GM21619 (cell line): ENCODE results near the gene PMP22.

Experiments used
- ATAC-seq: cut with Tn5 transposase; IDR thresholded peaks from one replicate; pipeline ENCODE4 v1.9.1; 2021; ENCODE audit not compliant: unreplicated experiment

Gene PMP22

DNA sequence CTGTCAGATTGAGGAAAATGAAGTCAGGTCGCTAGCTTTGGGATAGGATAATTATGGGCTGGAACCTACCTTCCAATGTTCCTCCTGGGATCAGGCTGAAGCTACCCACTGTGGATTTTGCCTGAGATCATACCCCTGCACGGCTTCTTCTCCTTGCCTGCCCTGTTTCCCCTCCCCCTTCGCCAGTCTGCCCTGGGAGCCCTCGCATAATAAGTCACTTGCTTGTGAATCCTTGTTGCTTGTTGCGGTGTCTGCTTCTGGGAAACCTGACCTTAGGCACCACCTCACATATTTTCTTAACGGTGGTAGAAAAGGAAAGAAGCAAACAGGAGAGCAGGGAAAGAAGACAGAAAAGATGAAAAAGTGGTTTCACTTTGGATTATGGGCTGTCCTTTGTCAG, 13.3 kb upstream of the PMP22 start:
- ATAC-seq: no peak

DNA sequence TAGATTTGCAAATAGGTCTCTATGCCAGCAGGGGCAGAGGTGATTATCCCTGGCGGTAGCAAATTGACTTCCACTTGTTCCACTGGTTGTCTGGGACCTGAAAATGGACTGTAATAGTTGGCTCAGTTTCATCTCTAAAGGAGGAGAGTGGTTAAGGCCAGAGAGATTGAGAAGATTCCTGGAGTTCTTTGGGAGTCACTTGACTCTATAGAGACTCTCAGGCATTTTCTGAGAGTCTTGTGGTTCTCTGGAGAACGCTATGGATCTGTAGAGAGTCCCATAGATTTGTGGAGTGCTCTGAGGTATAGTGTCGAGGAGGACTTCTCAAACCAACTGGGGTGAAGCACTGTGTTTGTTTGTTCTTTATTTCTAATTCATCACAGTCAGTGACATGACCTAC, 8.9 kb upstream of the PMP22 start:
- ATAC-seq: no peak

DNA sequence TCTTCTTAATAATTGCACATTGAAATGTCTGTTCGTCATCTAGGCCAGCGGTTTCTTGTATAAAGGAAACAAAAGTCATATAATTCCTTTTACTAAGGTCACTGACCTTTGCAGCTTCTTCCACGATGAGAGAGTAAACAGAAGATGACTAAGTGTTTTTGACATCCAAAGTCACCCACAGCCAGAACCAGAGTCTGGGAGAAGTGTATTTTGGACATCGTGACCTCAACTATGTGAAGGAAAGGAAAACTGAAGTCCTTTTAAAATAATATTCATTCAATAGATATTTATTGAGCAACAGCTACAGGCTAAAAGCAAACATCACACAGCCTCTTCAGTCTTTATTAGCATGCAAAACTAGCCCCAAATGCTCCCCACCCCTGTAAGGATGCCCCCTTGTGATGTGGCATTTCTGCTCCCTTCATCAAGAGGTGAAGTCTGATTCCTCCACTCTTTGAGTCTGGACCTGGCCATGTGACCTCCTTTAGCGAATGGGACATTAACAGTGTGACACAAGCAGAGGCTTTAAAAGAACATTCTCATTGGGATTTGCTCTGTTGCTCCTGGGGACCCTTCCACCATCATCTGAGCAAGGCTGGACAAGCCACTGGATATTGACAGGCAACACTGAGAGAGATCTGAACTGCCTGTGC, 8.1 kb upstream of the PMP22 start:
- no peak for ATAC-seq

DNA sequence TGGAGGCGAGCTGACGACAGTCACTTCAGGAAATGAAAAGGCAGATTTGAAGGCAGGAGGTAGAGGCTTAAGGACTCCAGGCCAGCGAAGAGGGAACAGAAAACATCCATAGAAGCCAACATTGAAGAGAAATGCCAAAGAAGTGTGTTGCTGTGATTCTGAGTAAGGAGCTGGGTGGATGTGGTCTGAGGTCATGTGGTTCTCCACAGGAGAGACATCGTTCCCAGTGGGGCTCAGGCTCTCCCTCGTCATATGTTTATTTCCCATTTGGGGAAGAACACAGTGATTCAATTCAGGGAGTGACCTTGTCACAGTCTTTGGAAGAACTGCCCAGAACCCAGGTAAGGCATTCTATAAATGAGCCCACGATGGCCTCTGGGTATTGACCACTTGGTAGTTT, 6.6 kb upstream of the PMP22 start:
- no peak for ATAC-seq

DNA sequence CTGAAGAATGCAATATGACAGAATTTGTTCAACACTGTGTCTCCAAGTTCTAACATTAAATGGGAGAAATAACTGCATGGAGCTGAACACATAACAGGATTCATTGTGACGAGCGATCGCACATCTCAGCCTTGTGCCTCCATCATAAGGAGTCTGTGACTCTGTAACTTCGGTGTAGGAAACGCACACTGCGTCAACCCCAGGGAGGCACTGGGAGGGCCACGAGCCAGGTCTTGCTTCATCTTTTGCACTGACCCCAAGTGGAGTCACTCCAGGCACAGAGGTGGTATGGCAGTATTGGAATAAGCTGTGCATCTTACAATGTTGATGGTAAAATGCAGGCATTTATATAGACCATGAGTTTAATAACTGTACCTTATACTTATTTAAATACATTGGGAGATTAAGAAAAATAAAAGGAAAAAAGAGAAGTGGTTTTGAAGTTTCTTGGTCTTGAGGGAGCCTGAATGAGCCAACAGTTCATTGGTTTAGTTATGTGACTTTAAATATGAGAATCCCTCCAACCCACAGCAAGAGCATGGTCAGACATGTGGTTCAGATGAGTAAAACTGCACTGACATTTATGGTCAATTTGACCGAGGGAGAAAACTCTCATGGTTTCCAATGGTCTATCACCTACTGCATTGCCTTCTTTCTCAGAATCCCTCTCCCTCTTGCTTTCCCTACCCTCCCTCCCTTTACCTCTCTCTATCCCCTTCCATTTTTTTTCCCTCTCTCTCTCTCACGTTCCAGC, 5.7 kb upstream of the PMP22 start:
- ATAC-seq: no peak

DNA sequence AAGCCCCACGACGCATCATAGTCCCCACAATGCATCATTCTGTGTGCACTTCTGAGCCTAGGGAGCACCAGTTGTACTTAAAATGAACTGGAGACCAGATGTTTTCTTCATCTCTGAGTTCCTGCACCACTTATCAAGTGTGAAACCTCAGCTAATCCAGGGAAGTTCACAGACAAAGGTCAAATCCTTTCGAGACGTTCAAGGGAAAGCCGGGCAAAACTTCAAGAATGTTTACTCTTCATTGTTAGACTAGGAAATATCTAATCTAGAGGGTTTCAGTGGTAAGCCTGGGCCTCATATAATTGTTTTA, 4.6 kb upstream of the PMP22 start:
- ATAC-seq: no peak

DNA sequence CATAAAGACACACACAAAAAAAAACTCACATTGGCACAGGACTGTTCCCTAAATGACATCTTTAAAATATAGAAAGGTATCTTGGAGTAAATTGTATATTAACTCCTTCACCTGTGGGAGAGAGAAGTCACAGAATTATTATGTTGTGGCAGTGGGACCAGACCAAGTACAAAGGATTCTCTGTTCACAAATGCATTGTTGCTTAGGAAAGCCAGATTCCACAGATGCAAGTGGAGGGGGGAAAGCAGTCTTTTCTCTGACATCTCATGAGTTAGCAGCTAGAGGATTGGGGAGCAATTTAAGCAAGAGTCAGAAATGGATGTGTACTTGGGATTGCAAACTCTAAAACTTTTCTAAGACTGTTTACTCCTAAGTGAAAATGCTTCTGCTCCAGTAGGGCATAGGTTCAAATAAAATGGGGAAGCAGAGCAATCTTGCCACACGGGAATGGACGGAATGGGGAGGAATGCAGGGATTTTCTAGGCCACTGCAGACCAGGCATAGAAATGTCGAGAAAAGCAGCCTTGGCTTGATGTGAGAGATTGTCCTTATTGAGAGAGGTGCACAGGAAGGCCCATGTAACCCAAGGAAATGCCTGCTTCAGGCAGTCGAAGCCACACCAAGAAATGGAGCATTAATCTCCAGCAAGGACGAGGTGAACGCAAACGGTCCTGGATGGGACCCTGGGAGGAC, 4.1 kb upstream of the PMP22 start:
- ATAC-seq: no peak

DNA sequence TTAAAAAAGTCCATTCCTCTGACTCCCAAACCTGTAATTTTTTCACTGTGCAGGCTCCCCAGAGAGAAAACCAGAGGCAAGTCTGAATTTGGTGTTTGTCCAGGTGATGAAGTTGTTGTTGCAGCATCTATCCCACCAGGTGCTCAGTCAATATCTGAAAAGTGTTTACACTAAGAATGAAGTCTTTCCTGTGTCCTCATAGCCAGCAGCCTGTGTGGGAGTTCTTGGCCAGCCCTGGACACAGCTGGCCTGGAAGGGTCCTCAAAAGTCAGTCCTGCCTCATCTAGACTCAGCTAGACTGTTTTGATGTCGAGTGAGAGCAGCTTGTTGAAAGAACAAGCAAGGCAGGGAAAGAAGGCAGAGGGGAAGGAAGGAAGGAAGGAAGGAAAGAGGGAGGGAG, 3.3 kb upstream of the PMP22 start:
- ATAC-seq: no peak

DNA sequence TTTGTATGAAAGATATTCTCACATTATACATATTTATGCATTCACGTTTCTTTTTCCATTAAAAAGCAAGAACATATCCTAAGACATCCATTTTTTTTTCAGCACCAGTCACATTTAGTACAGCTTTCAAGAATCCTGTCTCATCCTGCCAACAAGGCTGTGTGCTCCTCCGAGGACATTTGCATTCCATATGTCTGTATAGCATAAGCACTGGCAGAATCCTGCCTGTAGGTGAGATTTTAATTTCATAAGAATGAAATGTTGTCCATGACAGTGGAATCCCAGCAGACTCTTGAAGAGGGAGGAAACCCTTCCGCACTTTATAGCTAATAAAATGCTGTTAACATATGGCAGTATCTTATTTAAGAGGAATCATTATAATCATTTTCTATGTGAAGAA, 2.9 kb upstream of the PMP22 start:
- ATAC-seq: no peak

DNA sequence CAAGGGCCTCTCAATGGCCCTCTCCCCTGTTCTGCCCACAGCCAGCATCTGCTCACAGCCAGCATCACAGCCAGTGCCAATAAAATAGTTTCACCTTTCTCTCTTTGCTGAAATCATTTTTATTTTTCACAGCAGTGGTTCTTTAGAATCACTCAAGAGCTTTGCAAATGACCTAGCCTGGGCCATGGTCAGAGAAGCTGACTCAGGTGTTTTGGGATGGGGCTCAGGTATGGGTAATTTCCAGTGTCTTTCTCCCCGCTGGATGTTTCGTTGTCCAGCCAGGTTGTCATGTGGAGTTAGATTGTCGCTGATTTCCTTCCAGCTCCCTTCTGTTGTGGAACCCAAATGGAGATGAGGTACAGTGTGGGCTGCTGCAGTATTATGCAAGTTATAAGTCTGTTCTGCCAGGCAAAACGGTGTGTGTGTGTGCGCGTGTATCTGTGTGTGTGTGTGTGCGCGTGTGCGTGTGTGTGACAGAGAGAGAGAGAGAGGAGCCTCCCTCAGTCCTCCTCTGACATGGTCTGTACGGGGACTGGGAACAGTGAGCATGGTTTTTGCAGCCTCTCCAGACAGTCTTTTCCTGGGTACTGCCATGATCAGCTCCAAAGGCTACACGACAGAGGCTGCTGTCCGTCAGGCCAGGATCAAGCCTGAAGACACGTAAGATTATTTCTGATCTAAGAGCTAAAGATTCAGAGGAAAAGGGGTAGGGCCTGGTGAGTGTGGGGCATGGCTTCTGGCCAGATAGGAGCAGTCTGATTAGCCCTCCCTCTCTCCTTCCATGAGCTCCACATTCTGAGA, 1.4 kb upstream of the PMP22 start:
- no peak for ATAC-seq

DNA sequence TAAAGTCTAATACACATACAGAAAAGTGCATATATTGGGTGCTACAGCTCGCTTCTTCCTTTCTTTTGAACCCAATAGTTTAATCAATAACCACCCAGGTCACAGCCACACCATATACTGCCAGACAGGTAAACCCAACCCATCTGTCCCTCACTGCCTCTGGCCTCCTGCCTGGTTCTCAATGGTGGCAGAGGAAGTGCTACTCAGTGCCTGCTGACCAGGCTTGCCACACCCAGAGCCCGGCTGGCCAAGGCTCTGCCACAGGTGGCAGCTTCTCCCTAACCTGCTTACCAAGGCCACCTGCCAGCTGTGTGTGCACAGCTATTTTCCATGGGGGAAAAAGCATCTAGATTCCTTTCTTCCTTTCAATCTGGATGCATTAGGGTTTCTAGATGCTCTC, 584 bp downstream of the PMP22 start:
- no peak for ATAC-seq

DNA sequence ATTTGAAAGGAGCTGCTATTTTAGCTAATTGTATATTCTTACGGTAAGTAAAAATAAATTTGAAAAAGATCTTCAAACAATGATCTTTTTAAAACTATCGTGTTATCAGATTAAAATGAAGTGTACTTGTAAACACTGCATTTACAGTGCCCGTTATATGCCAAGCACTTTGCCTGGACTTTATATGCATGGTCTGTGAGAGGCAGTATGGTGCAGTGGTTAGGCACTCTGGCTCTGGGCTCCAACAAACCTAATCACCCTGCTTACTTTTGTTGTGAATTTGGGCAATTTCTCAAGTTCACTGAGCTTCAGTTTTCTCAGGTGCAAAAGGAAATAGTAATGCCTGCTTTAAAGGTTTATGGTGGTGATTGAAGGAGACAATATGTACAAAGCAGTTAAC, 1.4 kb downstream of the PMP22 start:
- no peak for ATAC-seq

DNA sequence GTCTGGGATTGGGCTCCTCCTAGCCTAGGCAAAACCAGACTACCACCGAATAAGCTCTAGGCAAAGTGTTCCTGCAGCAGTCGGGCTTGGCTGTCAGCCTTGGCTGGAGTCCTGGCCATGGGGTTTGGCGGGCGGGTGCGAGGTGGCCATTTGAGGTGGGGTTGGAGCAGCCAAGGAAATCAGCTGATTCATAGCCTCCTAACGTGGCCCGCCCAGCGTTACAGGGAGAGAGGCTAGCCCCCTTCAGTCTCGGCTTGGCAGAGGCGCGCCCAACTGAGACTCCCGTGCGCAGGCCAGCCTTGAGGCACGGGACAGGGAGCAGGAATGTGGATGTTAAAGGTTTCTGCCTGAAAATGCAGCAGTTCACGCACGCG, 1.9 kb downstream of the PMP22 start:
- no peak for ATAC-seq

DNA sequence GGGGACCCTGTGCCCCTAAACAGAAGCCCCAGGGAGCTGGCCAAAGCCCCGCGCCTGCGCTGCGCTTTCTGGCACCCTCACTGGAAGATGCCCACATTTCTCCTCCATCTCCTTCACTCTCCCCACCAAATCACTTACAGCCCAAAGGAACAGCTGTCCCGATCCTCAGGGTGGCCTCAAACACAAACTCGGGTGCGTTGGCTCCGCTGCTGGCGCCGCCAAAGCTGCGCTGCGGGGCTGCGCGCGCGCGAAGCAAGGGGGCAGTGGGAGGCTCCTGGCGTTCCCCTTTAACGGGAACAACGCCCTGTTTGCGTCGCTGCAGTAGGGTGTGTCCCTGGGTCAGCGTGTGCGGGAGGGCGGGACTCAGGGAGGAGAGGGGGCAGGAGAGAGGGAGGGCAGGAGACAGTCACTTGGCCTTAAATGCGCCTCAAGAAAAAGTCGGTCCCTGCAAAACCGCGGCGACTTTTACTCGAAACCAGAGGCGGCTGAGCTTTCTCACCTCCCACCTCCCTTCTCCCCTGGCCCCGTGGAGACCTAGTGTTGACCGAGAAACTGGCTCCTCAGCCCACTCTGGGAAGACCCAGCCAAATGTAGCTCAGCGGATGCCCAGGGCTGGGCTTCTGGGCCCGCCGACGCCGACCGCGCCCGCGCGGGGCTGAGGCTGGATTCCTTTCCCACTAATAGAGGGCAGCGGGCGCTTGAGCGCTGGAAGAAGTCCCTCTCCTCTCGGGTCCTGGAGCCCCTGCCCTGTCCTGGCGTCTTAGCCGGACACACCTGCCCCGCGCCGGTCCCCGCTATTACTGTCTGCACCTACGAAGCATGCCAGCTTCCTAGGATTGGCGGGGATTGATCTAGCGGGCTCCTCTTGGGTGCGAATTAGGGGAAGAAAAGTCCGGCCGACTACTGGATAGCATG, 2.6 kb downstream of the PMP22 start:
- ATAC-seq: no peak

DNA sequence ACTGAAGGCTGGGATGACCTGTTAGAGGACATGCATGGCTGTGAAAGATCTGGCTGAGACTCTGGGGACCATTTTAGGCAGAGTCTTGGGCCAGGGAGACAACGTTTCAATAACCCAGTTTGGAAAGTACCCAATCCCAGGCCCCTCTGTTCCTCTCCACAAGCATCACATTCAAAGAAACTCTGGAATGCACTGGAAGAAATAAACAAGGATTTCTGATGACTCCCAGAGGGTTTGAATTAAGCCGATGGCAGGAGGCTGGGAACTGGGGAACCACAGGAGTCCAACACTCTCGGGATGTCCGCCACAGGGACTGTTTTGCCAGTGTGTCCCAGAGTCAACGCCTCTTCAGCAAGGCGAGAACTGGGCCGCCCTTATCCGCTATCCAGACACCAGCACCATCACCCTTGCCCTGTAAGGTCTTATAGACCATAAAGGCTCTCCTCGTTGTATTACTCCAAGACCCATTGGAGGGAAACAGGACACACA, 3.3 kb downstream of the PMP22 start:
- ATAC-seq: no peak

DNA sequence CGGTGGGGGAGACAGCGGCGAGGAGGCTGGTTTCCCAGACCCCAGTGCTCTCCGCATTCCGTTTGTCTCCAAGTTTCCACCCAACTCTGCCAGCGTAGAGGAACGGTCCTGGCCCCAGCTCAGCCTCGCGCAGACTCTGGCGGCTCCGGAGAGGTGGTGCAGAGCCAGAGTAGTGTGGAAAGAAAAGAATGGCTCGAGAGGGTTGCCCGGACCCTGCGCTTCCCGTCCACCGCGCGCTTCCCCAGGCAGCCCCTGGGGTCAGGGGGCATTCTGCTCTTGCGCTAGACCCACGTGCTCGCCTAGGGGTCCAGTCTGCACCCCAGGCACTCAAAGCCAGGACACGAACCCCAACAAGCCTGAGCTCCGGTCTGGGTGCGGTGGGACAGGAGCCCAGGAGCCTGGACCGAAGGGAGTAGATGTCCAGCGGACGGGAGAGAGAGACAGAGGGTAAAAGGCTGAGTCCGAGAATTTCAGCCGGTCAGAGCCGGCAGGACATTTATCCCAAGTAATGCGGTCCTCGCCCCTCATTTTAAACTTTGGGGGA, 3.8 kb downstream of the PMP22 start:
- ATAC-seq: no peak

DNA sequence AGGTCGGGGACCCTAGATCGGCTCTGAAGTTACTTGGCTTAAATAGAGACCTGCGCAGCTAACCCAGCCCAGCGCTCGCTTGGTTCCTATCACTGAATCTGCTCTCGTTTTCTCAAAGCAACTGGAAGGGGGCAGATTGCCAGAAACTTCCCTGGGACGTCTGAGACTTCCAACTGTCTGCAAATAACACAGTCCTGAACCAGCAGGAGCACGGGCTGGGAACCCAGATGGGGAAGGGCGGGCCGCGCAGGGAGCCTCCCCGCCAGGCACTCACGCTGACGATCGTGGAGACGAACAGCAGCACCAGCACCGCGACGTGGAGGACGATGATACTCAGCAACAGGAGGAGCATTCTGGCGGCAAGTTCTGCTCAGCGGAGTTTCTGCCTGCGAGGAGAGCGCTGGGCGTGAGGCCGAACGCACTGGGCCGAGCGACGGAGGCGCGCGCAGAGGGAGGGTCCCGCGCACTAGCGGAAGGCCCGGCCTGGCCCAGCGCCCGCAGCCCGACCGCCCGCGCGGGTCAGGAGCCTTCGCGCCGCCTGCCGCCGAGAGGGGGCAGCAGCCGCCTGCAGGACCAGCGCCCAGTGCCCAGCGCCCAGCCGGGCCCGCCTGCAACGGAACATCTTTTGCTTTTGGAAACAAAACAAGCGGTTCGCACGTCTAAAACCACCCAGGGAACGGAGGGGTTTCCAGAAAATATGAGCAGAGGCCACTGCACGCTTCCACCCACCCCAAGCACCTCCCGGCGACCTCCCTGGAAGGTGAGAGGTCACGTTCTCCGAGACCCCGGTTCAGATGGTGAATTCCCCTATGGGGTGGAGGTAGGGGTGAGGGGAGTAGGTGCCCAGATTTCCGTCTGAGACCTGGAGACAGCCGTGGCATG, 4.5 kb downstream of the PMP22 start:
- no peak for ATAC-seq

DNA sequence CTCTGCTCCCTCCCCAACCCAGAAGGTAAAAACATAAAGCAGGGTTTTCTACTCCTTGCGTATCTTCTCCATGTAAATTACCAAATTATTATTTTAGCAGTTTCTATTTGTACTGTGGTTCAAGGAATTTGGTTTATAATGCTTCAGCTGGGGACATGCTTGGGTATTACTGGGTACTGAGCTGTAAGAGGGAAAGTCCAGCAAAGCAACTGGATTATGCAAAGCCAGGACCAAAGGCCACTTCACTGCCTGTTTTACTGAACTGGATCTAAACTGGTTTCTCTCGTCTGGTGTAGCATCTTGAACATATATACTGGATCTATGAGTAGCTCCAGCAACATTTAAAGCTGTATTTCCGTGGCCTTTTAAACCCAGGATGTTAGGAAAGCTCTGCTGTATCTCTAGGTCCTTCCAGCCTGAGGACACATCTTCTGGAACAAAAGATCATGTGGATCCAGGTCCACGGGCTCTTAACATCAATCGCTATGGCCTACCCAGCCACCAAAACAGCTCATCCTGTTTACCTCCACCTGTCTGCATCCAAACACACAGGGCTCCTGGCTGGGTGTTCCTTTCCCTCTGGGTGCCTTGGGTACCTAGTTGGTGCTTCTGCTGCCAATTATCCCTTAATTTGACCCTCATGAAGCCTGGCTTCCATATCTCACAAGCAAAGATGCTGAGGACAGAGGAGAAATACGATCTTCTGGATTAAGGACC, 7.2 kb downstream of the PMP22 start:
- ATAC-seq: no peak
